GM21423 (cell line): ENCODE results near the gene PADI1.

Source experiments
- ATAC-seq: cut with Tn5 transposase; IDR thresholded peaks from one replicate; pipeline ENCODE4 v1.9.1; 2021; ENCODE audit warnings: mild to moderate bottlenecking, moderate library complexity; ENCODE audit not compliant: unreplicated experiment

Gene PADI1

GRCh38 chr1:17204546-17205440 lies at the start of gene PADI1:
TSS of gene PADI1 (plus strand) at chr1:17205128. CDS start at chr1:17205218, 90 bp downstream.
- no peak for ATAC-seq

DNA sequence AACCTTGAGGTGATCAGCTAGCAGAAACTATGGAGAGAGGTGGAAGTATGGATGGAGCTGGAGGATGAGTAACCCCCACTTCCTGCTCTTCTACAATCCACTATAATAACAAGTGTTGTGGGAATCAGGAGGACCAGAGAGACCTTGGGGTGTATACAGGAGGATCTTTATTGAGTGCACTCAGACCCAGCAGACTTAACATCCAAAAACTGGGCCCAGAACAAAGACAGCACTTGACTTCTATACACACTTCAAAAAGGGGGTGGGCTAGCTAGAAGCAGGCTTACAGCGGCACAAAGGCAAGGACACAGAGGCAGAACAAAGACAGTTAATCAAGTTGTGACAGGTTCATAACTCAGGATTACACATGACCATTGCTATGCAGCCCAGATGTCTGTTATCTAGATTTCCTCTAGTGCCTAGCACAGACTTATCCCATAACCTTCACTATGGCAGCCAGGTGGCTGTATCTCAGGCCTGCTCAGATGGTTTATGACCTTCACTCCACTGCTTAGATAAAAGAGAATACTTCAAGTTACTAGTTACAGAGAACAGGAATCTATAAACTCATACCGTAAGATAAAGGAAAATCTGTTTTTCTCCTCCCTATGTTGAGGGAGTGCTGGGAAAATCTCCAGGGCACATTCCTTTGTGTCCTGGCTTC lies 49.5 kb upstream of the PADI1 start:
- no peak for ATAC-seq

DNA sequence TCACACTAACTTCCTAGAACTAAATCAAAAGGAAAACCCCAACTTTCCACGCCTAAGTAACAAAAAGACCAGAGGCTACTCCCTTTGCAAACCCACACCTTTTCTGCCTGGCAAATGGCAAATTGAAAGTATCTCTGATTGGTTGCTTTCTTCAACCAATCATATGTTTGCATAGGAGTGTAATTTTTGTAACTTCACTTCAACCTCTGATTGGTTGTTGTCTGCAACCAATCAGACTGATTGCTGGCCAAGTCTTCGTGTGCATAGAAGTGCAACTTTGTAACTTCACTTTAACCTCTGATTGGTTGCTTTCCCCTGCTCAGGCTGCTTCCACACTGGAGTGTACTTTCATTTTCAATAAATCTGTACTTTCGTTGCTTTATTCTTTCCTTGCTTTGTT lies 48.8 kb upstream of the PADI1 start:
- no peak for ATAC-seq

GRCh38 chr1:17158961-17159360 lies 46.0 kb upstream of the PADI1 start:
- ATAC-seq: no peak

DNA sequence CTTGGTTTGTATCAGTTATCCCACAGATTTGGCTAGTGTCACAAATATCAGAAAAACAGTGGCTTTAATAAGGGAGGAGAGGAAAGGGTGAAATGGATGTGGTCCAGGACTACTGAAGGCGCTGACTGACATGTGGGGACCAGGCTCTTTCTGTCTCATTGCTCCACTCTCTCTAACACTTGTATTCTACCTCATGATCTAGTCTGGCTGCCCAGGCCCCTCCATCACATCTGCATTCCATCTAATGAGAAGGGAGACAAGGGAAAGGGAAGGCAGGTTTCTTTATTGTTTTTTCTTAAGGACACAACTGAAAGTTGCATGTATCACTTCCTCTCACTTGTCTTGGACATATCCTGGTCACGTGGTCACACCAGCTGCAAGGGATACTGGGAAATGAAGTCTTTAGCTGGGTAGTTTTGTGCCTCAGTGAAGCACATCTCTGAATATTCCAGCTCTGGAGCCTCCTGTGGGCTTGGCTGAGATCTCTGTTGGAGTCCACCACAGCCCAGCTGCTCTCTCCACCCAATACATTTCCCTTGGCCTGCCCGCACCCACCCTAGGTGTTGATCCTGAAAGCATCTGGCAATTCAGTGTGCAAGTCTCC lies 43.7 kb upstream of the PADI1 start:
- no peak for ATAC-seq

DNA sequence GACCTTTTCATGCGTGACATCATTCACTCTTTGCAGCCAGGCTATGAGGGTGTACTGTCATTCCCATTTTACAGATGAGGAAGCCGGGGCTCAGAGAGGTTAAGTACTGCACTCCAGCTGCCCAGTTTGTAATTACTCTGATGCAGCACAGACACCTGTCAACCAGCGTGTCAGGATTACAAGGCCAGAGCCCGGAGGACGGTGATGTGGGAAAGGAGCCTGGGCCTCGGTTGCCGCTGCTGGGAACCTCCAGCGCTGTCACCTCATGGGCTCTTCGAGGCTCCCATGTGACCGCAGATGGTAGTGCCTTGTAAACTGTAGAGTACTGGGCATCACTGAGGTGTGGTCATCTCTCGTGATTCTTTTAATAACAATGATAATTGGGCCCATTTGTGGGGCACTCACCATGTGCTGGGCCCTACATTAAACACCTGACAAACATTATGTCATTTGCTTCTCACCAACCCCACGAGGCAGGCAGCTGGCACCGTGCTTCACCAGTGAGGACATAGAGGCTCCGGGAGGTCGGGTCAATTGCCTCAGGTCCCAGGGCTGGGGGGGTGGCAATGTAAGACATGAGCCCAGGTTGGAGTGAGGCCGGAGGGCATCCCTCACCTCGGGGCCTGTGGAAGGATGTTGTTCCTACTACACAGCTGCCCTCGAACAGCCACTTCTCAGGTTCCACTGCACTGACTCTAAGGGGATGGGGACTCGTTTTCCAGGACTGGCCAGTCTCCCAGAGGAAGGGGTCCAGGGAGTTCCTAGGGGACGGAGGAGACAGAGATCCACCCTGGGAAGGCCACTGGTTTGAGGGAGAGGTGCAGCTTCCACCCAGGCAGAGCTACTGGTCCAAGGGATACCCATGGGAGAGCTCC lies 42.8 kb upstream of the PADI1 start:
- no peak for ATAC-seq

DNA sequence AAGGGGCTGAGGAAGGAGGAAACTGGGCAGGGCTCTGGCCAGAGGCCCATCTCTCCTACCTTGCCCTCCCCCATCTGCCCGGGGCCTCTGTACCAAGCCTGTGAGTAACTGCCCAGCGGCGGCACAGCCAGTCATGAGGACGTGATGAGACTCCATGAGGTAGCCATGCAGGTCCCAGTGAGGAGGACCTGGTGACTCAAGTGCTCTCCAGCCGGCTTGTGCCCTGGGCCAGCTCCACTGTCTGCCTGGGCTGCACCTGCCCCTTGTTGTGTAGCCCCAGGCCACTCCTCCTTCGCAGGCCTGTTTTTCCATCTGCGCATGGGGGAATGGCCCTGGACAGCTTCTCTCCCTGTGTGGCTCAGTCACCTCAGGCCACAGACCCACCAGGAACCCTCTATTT lies 42.0 kb upstream of the PADI1 start:
- no peak for ATAC-seq

DNA sequence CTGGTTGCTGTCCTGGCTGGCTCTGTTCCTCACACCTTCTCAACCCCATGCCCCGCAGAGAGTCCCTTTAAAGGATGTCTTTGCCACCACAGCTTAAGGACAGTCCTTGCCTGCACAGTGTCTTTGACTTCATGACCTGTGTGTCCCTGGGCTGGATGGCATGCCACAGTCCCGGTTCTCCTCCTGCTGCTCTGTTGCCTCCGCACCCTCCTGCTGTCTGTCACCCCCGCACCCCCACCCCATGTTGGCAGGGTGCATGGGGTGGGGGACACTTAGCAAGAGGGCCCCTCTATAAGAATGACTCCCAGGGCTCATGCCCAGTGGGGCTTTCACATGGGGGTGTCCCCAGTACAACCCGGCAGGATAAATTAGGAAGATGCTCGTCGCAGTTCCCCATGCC lies 41.6 kb upstream of the PADI1 start:
- no peak for ATAC-seq

GRCh38 chr1:17163789-17164666 lies 40.9 kb upstream of the PADI1 start:
- ATAC-seq: no peak

DNA sequence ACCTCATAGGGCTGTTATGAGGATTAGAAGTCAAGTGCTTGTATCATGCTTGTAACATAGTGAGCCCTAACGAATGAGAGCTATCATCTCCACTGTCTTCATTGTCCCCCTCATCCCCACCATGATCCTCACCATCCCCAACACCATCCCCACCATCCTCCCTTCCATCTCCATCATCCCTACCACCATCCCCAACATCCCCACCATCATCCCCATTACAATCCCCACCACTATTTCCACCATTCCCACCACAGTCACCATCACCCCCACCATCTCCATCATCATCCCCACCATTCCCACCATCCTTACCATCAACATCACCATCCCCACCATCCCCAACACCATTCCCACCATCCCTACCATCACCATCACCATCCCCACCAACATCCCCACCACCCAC lies 39.1 kb upstream of the PADI1 start:
- ATAC-seq: no peak

- ATAC-seq: no peak
These were observed 37.7 kb upstream of the PADI1 start for GRCh38 chr1:17167041-17167785.

- no peak for ATAC-seq
These were observed 37.2 kb upstream of the PADI1 start for GRCh38 chr1:17167786-17168090.

DNA sequence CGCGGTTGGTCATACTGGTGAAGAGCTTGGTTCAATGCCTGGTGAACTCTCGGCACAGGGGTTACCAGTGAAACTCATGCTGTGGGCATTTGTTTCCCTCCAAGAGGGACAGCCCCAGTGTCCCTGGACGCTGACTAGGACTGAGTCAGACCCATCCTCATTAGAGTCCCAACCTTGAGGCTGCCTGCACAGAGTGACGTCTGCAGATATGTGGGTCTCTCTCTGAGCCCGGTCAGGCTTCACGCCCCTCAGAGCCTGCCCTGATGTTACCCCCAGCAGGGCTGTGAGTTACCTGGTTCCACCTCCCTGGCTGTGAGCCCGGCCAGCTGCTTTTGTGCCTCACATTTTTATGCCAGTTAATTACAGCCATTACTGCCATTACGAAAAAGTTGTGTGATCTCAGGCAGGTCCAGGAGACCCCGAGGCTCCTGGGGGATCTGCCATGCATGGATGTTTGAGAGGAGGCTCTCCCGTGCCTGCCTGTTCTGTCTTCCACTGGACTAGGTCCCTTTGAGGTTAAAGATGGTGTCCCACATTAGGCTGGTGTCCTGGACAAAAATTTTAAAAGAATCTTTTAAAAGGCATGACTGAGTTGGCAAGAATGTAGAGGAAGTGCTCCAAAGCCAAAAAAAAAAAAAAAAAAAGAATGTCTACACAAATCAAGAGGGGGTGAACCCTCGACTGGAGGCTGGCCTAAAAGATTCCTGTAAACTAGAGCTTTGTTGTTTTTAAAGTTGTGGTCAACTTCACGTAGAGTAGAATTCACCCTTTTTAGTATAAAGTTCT lies 36.6 kb upstream of the PADI1 start:
- no peak for ATAC-seq

DNA sequence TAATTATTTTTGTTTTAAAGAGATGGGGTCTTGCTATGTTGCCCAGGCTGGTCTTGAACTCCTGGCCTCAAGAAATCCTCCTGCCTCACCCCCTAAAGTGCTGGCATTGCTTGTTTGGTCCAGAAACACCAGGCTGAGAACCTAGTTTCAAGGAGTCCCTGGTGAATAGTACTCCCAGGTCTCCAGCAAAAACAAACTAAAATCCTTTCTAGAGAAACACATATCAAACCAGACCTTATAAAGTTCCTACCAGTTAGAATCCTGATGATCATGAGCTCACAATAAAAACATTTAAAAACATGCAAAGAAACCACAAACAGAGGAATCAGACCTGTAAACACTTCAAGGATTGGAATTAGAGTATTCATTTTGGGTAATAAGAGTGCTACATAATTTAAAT lies 34.4 kb upstream of the PADI1 start:
- no peak for ATAC-seq

GRCh38 chr1:17173217-17173616 lies 31.7 kb upstream of the PADI1 start:
- ATAC-seq: no peak

DNA sequence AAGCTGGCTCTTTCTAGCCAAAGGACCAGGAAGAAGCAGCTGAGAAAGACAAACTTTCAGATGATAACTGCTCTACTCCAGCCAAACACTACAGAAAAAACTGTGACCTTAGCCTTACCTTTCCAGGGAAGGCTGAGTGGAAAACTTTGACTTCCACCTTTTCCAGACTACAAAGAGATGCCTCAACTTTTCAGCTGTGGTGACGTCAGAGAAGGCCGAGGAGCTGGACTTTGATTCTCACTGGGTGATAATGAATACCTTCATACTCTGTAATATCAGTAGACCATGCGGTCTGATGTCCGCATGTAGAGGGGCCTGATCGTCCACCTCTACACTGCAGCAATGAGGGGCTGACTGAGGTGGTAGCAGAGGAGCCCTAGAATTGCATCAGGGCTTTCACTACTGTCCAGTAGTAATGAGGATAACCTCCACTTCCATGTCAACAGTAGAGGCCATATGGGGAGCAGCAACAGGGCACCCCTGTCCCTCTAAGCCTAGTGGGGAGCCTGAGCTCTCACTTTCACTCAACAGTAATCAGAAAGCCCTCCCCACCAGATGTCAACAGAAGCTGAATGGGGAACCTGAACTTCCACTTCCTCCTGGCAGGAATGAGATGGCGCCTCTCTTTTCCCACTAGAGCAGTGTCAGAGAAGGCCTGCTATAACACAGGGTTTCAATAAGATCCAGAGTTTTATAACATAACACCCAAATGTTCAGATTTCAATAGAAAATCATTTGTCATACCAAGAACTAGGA lies 28.4 kb upstream of the PADI1 start:
- ATAC-seq: no peak

DNA sequence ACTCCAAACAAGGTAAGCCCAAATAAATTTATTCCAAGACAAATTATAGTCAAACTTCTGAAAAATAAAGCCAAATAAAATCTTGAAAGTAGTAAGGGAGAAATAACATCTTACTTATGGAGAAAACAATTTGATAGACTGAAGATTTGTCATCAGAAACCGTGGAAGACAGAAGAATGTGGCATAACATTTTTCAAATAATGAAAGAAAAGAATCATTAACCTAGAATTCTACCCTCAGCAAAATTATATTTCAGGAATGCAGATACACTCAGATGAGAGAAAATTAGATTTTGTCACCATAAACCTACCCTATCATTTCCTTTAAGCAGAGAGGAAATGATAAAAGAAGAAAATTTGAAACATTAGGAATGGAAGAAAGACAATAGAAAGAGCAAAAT lies 27.3 kb upstream of the PADI1 start:
- no peak for ATAC-seq
